Esophagus (tissue), 2 donors: Measurements from ENCODE around the gene SLC24A4. TPM values are rescaled to one million over a fixed set of nuclear protein-coding genes. Genes with fewer than 3 reads are reported as not detected.

ENCODE experiments used
- H3K27ac ChIP-seq, 2 donors: one replicate each; pipeline ENCODE4 v1.5.1; 2013; ENCODE audit warnings: low read depth in 2 of 2, mild to moderate bottlenecking in 2 of 2, inconsistent platforms in 1 of 2, low read length in 1 of 2, moderate library complexity in 1 of 2
- H3K27me3 ChIP-seq, 2 donors: one replicate each; pipeline ENCODE4 v1.6.1; 2013; ENCODE audit warnings: low read length in 2 of 2, control low read depth in 1 of 2, mild to moderate bottlenecking in 1 of 2; ENCODE audit not compliant: insufficient read depth in 2 of 2, control insufficient read depth in 1 of 2
- H3K36me3 ChIP-seq, 2 donors: one replicate each; pipeline ENCODE4 v1.6.1; 2013; ENCODE audit warnings: low read length in 1 of 2; ENCODE audit not compliant: control insufficient read depth in 2 of 2, insufficient read depth in 2 of 2
- H3K4me1 ChIP-seq, 2 donors: one replicate each; pipeline ENCODE4 v1.6.1; 2013; ENCODE audit warnings: low read length in 1 of 2; ENCODE audit not compliant: control insufficient read depth in 2 of 2, insufficient read depth in 2 of 2
- H3K4me3 ChIP-seq, 2 donors: one replicate each; pipeline ENCODE4 v1.5.1; 2013; ENCODE audit warnings: low read length in 2 of 2, mild to moderate bottlenecking in 2 of 2, low read depth in 1 of 2, moderate library complexity in 1 of 2
- H3K9me3 ChIP-seq, 2 donors: one replicate each; pipeline ENCODE4 v1.6.1; 2013; ENCODE audit warnings: mild to moderate bottlenecking in 2 of 2, low read depth in 1 of 2, low read length in 1 of 2, moderate library complexity in 1 of 2; ENCODE audit not compliant: control insufficient read depth in 2 of 2, insufficient read depth in 1 of 2
- WGBS, 2 donors: extraction: QIAGEN DNeasy Blood & Tissue Kit; methylation state at CpG; one replicate each; pipeline ENCODE4 v1.1.7; 2013; 5-methylcytosine and 5-hydroxymethylcytosine counted together
- polyA plus RNA-seq, 2 donors: library from polyadenylated mRNA; stranded (reverse); fragments of 200-250 nt; gene quantifications; one replicate each; pipeline ENCODE4 v1.2.3, GENCODE V29; 2013
- donor health status: healthy with polysubstance abuse.
- donor health status: Bipolar disorder and iron deficiency.

SLC24A4 gene
- polyA plus RNA-seq, 2 donors = 0.04 TPM

GRCh38 chr14:92407410-92407809 lies 84.4 kb downstream of the SLC24A4 start:
- no peak overlapping the region for H3K27ac ChIP-seq
- 84 to 86% methylated on average over 1 of the region's 1 CpG for WGBS, 2 donors

DNA sequence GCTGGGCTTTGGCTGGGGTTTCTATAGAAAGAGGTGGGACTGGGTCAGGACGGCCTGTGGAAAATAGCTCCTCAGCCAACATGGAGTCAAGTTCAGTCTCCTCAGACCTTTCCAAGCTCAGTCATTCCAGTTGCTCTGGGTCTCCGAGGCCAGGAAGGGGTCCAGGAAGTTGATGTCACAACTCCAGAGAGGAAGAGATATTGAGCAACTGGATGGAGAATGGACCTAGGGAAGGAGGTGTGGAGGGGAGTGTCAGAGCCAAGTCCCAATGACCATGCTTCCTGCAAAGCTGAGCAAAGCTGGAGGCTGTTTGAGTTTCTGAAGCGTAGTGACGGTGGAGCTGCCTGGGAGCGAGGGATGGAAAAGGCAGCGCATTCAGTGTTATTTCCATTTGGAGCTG lies 86.1 kb downstream of the SLC24A4 start:
- Histone ChIP-seq H3K27me3 (no peaks in the 10 kb centered on the region), H3K36me3 (no peaks in the 10 kb centered on the region), H3K4me3 (no peak overlapping the region), H3K4me1 (no peaks in the 10 kb centered on the region), H3K27ac (no peak overlapping the region), H3K9me3 (no peaks in the 10 kb centered on the region)
- 77 to 81% methylated on average over 6 of the region's 6 CpGs for WGBS, 2 donors

More at GRCh38 chr14:92407410-92407809, 84.4 kb downstream of the SLC24A4 start:
- H3K4me3 ChIP-seq = no peak overlapping the region
- H3K4me1 ChIP-seq = no peaks in the 10 kb centered on the region
- H3K27me3 ChIP-seq = no peaks in the 10 kb centered on the region
- H3K36me3 ChIP-seq = no peaks in the 10 kb centered on the region
- no peaks in the 10 kb centered on the region for H3K9me3 ChIP-seq

DNA sequence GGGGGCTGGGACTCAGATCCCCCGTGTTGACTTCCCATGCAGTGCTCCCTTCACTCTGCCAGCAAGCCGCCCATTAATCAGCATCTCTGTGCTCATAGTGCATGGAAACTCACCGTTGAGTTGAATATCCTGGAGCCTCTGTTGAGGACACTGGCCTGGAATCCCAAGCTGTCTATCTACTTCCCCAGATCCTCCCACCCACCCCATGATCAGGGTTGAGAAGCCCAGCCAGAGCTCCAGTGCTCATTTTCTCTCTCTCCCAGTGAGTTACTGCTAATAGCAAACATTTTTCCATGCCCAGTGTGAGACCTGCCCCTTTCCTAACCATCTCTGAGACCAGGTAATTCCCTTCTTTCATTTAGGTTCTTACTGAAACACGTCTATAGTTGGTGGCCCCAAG lies 88.2 kb downstream of the SLC24A4 start:
- 73 to 77% methylated on average over 4 of the region's 4 CpGs for WGBS, 2 donors

GRCh38 chr14:92411941-92412340 lies 89.0 kb downstream of the SLC24A4 start:
- no peak overlapping the region for H3K4me3 ChIP-seq
- no peak overlapping the region for H3K27ac ChIP-seq
- 79 to 81% methylated on average over 6 to 7 of the region's 7 CpGs for WGBS, 2 donors
- H3K9me3 ChIP-seq = no peaks in the 10 kb centered on the region
- no peaks in the 10 kb centered on the region for H3K4me1 ChIP-seq
- no peaks in the 10 kb centered on the region for H3K27me3 ChIP-seq
- no peaks in the 10 kb centered on the region for H3K36me3 ChIP-seq

More for the DNA sequence above, 88.2 kb downstream of the SLC24A4 start:
- Histone ChIP-seq H3K4me1 (no peaks in the 10 kb centered on the region), H3K27ac (no peak overlapping the region), H3K36me3 (no peaks in the 10 kb centered on the region), H3K9me3 (no peaks in the 10 kb centered on the region), H3K4me3 (no peak overlapping the region), H3K27me3 (no peaks in the 10 kb centered on the region)

GRCh38 chr14:92412912-92413311 lies 89.9 kb downstream of the SLC24A4 start:
- Histone ChIP-seq H3K27me3 (no peaks in the 10 kb centered on the region), H3K4me3 (no peak overlapping the region), H3K36me3 (no peaks in the 10 kb centered on the region), H3K4me1 (no peaks in the 10 kb centered on the region), H3K9me3 (no peaks in the 10 kb centered on the region), H3K27ac (no peak overlapping the region)
- WGBS, 2 donors = 63 to 65% methylated on average over 10 of the region's 10 CpGs

DNA sequence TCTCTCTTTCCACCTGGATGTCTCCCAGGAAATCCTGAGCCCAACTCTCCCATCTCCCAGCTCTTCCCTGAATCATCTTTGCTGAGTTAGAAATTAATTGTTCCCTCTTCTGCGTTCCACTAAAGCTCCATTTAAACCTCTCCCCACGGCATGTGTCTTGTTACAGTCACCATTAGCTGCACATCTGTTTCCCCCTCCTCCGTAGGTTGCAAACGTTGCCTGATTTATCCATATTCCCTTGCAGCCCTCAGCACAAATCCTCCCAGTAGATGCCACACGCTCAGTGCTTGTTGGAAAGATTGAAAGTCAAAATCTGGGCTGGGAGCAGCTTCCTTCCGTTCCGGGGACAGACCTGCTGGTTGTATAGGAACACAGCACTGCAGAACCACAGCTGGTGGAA lies 90.4 kb downstream of the SLC24A4 start:
- Histone ChIP-seq H3K4me1 (no peaks in the 10 kb centered on the region), H3K27me3 (no peaks in the 10 kb centered on the region), H3K27ac (no peak overlapping the region), H3K36me3 (no peaks in the 10 kb centered on the region), H3K9me3 (no peaks in the 10 kb centered on the region), H3K4me3 (no peak overlapping the region)
- 58 to 62% methylated on average over 7 of the region's 7 CpGs for WGBS, 2 donors

- H3K27me3 ChIP-seq = no peaks in the 10 kb centered on the region
- no peaks in the 10 kb centered on the region for H3K36me3 ChIP-seq
- WGBS, 2 donors = 85 to 86% methylated on average over 13 of the region's 13 CpGs
- H3K27ac ChIP-seq = no peak overlapping the region
- H3K4me1 ChIP-seq = no peaks in the 10 kb centered on the region
- H3K4me3 ChIP-seq = no peak overlapping the region
- H3K9me3 ChIP-seq = no peaks in the 10 kb centered on the region
Observed at GRCh38 chr14:92414690-92415445, 91.9 kb downstream of the SLC24A4 start.

DNA sequence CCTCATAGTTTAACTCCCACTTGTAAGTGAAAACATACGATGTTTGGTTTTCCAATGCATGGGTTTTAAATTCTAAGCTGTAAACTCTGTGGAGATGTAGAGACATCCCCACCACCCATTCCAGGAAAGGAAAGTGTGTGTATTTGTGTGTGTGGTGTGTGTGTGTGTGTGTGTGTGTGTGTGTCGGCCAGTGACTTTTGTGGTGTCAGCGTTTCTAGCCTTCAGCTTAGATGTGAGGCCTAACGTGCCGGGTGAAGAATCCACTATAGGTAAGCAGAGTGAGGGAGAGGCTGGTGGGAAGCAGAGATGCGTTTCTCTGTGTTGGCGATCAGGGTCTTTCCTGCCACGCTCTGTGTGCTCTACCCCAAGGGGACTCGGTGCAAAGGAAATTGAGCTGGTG lies 93.0 kb downstream of the SLC24A4 start:
- WGBS, 2 donors = 84 to 86% methylated on average over 9 of the region's 9 CpGs
- Histone ChIP-seq H3K27ac (no peak overlapping the region), H3K4me1 (no peaks in the 10 kb centered on the region), H3K36me3 (no peaks in the 10 kb centered on the region), H3K4me3 (no peak overlapping the region), H3K9me3 (no peaks in the 10 kb centered on the region), H3K27me3 (no peaks in the 10 kb centered on the region)

GRCh38 chr14:92416544-92416943 lies 93.6 kb downstream of the SLC24A4 start:
- Histone ChIP-seq H3K9me3 (no peaks in the 10 kb centered on the region), H3K27ac (no peak overlapping the region), H3K4me1 (no peaks in the 10 kb centered on the region), H3K4me3 (no peak overlapping the region), H3K36me3 (no peaks in the 10 kb centered on the region), H3K27me3 (no peaks in the 10 kb centered on the region)
- 67 to 79% methylated on average over 2 of the region's 2 CpGs for WGBS, 2 donors

GRCh38 chr14:92417759-92418158 lies 94.8 kb downstream of the SLC24A4 start:
- no peaks in the 10 kb centered on the region for H3K36me3 ChIP-seq
- no peaks in the 10 kb centered on the region for H3K9me3 ChIP-seq
- 76 to 84% methylated on average over 3 of the region's 3 CpGs for WGBS, 2 donors
- H3K4me1 ChIP-seq = no peaks in the 10 kb centered on the region
- no peaks in the 10 kb centered on the region for H3K27me3 ChIP-seq
- no peak overlapping the region for H3K27ac ChIP-seq
- H3K4me3 ChIP-seq = no peak overlapping the region
